ENCODE results near the gene VDAC1.

The VDAC1 gene

DNA sequence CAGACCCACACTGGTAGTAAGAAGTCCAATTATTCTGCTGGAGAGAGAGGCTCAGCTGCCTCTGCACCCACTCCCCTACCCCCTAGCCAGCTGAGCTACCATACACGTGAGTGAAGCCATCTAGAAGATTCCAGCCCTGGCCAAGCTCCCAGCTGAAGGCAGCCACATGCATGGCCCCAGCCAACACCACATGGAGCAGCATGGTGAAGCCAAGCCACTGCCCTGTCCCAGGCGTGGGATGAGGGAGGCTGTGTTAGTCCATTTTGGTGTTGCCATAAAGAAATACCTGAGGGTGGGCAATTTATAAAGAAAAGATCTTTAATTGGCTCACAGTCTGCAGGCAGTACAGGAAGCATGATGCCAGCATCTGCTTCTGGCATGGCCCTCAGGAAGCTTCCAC is 20.0 kb upstream of the VDAC1 start:
- DNase-seq (ENCODE audit: low read depth): no peak

DNA sequence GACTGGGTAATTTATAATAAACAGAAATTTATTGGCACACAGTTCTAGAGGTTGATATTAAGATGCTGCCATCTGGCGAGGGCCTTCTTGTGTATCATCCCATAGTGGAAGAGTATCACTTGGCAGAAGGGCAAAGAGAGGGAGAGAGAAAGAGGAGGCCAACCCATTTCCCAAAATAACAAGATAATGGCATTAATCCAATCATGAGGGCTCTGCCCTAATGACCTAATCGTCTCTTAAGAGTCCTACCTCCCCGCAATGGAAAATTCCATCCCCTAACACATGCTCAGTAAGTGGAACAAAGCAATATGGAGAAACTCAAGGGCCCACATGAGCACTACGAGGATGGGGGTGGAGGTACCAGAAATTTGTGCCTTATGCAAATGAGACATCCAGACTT is 17.6 kb upstream of the VDAC1 start:
- no peak for DNase-seq (ENCODE audit: low read depth)

DNA sequence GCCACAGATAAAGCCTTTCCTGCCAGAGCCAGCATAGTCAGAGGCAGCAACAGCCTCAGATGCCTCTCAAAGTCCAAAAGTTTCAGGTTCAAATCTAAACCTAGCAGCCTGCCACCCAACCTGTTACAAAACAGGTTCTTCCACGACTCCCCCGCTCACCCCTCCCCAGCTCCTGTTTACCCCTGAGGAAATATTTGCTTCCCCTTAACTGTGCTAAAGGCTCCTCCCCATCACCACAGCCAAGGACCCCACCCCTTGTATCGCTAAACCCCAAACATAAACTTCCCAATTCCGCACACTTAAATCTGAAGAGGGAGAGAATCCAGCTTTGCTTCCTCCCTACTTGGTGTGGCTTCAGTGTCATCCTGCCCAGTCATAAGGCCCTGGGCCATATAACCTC is 15.4 kb upstream of the VDAC1 start:
- no peak for DNase-seq (ENCODE audit: low read depth)

DNA sequence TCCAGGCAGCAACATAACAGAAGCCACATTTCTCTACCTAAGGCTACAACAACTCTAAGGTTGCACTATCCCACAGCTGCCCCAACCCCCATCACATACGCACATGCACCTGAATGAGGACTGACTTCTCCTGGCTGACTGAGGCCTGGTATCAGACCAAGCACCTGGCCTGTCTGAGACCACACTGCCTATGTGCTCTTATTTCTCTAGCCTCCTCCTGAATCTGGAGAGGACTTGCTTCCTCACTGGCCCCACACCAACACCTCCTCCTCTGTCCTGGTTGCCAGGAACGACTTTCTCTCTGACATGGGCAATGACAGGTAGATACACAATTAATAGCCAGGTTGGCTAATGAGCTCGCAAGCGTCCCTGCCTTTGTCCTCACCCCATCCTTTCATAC is 14.9 kb upstream of the VDAC1 start:
- DNase-seq (ENCODE audit: low read depth): no peak

DNA sequence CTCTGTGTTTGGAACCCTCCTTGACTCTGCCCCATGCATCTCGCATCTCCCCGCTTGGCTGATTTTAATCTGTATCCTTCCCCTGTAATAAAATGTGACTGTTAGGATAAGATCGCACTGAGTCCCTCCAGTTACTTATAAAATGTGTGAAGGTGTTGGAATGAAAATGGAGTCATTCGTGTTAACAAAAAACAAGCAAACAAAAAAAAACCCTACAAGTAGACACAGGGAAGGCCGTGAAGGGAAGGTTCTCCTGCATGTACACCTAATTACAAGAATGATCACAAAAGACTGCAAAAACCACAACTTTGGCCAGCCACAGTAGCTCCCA is 14.2 kb upstream of the VDAC1 start:
- no peak for DNase-seq (ENCODE audit: low read depth)

DNA sequence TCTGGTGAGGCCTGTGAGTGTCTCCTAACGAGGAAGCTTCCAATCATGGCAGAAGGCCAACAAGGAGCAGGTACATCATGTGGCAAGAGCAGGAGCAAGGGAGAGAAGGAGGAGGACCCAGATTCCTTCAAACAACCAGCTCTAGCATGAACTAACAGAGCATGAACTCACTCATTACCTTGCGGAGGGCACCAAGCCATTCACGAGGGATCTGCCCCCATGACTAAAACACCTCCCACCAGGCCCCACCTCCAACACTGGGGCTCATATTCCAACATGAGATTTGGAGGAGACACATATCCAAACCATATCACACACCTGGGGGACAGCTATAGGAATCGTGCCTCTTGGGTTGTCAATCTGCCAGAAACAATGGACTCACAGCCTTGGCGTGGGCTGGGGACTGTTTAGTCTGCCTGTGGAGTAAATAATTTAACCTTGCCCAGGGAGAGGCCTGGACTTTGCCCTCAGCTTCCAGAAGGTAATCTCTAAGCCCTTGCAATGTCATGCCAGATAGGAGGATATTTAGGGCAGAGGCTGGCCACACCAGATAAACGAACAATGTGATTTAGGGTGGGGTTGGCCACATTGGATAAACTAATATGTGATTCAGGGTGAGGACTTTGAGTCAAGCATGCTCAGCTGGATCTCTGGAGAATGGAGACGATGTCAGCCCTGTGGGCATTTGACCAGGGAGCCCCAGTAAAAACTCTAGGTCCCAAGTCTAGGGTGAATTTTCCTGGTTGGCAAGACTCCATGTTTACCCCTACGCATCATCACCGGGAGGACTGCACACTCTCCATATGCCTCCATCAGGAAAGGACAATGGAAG is 13.6 kb upstream of the VDAC1 start:
- DNase-seq (ENCODE audit: low read depth): no peak

DNA sequence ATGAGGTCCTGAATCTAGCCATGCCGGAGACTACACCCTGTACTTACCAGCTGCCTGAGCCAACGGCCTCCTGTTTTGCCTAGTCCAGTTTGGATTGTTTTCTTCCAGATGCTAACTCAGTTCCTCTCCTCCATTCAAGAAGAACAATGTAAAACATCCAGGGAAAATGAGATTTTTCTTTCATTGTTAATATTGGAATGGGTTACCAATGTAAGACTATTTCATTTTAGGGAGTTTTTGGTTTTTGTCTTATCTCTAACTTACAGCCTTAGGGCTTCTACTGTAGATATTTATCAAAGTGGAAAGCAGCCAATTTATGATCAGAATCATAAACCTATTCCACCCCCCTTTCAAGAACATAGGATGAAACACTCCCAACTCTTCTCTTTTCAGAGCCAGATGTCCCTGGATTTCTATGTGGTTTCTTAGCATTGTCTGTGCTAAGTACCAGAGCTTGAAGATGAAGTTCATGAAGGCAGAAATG is 3.5 kb upstream of the VDAC1 start:
- no peak for DNase-seq (ENCODE audit: low read depth)

DNA sequence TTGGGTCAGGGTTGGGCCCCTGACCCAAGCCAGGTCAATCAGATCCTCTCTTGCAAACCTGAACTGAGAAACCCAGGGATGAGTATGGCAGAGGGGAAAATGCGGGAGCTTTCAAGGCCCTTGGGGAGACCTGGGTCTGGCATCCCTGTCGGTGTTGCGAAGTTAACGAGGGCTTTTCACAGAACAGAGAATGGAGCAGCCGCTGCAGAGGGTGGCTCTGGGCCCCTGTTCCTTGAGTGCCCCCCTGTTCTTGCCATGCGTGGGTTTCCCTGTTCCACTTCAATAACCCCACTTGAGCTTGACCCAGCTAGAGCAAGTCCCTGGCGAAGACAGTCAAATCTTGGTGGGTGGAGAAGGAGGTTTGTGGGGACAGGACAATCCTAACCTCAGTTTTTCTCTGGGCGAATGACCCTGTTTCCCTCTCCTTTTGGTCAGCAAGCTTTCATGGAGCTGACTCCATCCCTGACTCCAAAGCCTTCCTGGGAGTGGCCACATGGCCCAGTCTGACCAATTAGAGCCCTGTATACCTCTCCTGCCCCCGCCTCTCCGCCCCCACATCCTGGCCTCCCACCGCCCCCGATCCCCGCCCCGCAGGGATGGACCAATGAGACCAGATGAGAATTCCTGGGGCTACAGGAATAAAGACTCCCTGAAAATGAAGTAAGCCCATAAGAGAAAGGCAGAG is 2.9 kb upstream of the VDAC1 start:
- no peak for DNase-seq (ENCODE audit: low read depth)

DNA sequence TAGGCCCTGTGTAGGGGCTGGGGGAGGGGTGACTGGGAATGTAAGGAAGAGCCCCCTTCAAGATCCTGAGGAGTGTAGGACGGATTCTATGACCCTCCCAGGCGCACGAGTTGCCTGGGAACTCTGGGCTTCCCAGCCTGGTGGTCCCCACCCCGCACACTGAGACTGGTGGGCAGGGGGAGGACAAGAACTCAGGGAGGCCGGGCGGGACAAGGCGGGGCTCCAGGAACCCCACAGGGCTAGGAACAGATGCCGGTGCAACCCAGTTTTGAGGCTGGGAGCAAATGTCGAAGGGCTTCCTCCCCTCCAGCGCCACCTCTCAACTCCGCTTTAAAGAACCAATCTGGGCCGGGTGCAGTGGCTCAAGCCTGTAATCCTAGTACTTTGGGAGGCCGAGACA is 1.3 kb upstream of the VDAC1 start:
- no peak for DNase-seq (ENCODE audit: low read depth)

DNA sequence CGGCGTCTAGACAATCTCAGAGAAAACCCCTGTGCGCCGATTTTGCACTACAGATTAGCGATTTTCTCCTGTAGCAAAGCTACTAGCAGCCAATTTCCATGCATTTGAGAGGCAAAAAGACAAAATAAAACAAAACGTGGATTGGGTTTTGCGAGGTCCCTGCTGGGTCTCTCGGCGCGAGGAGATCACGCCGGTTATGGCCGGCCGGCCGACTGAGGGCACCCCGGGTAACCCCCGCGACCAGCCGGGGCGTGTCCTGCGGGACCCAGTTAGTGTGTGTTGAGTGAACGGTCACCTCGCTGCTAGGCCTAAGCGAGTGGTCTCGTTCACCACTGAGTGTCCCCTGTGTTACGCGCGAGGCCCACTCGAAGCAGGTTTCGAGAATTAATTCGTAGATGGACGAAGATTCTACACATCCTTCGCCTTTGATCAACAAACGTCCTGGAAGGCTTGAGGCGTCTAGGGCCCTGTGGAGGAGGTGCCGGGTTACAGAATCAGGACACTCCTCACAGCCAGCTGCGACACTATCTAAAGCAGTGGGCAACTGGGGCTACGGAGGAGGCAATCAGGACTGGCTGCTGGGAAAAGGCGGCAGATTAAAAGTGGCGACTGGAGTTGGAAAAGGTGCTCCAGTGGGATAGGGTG is 764 bp upstream of the VDAC1 start:
- no peak for DNase-seq (ENCODE audit: low read depth)

DNA sequence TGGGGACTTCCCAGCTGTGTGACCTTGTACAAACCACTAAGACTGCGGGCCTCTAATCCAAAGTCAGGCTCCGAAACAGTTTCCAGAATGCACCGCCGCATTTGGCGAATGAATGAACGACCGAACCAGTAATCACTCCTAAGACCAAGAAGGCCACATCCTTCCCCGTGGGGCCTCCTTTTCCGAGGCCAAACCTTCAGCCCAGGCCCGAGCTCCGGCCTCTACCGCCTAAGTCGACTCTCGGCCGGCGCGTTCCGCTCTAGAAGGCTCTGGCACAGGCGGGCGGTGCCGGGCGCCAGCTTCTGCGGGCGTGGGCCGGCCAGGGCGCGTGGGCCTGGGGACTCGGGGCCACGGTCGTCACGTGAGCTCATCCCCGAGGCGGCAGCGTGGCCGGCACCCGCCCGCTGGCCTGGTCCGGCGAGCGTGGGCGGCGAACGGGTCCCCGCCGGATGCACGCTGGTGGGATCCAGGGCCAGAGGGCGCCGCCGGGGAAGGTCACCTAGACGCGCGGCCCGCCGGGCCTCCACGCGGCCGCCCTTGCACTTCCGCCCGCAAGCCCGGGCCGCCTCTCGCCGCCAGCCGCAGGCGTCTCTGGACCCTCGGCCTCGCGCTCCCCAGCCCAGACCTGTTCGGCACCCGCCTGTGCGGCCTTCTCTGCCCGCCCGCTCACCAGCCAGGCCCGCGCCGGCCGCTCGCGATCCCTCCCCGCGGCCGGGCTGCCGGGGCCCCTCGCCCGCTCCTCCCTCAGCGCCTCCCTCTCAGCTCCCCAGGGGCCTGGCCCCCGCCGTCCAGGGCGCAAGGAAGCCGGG is 754 bp downstream of the VDAC1 start:
- DNase-seq (ENCODE audit: low read depth): no peak

DNA sequence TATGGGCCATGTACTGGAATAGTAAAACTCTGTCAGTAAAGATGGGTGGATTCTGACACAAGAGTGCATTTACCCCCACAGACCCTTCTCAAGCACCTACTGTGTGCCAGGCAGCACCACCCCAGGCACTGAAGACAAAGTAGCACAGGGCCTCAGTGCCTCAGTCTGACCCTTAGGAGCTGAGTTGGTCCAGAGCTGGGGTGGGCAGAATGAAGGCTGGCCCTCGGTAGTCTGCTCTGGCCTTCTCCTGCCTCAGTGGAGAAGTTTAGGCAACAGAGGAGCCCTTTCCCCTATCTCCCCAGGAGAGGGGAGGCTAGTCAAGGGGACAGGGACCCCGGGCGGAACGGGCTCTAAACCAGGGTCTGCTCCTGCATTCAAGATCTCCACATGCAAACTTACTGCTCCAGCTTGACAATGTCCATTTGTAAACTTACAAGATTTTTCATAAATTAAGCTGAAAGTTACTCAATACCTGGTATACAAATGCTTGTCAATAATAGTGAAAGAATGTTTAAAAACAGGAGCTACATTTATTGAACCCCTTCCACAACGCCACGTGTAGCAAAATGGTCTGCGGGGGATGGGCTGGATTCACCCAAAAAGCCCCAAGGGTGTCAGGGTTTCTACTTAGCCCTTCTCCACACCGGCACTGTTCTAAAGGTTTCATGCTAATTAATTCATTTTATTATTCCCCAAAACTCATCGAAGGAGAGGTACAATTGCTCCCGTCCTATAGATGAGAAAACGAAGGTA is 1.5 kb downstream of the VDAC1 start:
- DNase-seq (ENCODE audit: low read depth): no peak

DNA sequence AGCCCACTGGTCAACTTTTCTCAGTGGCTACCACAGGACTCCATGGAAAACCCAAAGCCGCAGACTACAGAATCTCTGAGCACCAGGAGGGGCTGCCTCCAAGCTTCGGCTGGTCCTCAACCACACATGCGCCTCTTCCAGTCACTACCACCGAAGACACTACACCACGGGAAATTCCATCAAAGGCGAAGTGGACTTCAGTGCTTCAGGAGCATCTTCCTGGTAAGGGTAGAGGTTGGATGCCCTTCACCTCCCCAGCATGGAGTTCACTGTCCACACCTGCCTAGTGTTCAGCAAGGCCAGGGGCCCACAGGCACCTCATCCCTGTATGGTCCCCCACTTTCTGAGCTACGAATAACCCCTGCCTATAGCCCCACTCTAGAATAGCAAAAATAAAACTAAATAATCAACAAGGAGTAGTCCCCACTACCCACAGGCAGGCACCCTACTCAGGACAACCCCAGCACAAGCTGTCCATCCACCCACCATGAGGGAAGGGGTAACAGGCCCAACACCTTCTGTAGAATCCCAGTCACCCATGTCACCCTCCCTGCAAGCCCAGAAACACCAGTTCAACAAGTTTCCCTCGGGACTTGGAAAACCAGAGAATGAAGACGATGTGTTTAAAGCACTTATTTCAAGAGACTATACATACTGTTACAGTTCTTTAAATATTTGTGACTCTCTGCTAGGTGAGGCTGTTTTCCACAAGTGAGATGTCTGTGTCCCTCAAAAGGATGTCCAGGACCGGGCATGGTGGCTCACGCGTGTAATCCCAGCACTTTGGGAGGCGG is 2.6 kb downstream of the VDAC1 start:
- no peak for DNase-seq (ENCODE audit: low read depth)

DNA sequence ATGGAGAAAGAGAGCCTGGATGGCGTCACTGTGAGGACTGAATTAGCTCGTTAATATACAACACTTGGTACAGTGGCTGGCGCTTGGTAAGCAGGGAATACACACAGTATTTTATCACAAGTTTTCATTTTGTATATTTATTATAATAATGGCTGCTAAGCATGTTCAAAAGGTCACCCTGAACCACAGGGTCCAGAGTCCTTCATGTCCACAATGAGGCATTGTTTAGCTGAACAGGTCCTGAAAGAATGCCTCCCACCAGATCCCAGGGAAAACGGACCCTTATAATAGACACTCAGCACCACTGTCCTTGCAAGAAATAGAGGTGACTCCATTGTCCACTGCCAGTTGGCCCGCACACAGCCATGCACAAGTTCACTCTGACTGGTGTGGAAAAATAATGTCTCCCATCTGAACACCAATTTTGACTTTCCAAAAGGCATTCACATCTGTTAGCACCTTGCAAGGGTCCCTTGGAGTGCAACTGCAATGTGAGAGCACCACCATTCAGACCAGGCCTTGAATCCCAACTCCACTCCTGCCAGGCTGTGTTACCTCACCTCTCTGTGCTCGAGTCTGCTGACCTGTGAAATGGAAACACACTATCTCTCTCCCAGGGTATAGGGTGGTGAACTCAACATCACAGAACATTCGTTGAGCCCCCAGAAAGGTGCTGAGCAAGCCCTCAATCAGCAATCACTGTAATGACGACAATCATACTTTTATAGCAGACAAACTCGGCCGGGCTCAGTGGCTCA is 3.9 kb downstream of the VDAC1 start:
- DNase-seq (ENCODE audit: low read depth): no peak

DNA sequence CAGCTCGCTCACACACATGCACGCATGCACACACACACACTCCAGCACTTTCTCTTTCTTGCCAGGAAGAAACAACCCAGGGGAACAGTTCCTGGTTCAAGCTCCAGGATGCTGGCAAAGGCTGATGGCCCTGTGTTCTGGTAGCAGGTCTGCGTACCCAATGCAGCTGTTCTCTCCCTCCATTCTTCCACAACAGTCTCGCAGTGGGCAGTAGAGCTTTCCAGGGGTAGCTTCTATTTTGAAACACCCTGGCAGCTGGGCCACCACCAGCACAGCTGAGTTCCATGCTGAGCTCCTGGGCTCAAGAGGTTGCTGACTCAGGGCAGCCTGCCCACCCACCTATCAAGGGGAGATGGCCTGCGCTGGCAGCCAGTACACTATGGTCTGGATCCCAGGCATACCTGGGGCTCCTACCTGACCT is 4.7 kb downstream of the VDAC1 start:
- no peak for DNase-seq (ENCODE audit: low read depth)

DNA sequence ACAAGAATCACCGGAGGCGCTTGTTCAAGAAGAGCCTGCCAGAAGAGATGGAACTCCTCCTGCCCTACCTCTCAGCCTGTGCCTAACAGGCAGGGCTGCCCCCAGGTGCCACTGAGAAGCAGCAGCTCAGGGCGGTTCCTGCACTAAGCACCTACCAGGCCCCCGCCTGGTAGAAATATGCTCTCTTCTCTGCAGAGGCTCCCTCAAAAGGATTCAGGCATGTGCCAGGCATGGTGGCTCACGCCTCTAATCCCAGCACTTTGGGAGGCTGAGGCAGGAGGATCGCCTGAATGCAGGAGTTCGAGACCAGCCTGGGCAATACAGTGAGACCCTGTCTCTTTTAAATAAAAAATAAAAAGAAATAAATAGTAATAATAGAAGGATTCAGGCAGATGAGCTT is 6.0 kb downstream of the VDAC1 start:
- no peak for DNase-seq (ENCODE audit: low read depth)

DNA sequence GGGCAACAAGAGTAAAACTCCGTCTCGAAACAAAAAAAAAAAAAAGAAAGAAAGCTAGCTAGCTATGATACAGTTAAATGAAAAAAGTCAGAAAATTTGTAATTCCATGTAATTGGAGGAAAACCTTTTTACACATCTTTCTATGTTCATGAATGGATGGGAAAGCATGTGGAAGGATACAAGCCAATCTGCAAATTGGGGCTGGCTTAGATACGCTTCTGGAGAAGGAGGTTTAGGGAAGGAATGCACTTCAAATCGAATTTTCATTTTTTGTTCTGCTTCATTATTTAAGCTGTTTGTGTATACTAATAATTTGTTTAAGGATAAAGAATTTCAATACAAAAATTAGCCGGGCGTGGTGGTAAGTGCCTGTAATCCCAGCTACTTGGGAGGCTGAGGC is 6.7 kb downstream of the VDAC1 start:
- no peak for DNase-seq (ENCODE audit: low read depth)

DNA sequence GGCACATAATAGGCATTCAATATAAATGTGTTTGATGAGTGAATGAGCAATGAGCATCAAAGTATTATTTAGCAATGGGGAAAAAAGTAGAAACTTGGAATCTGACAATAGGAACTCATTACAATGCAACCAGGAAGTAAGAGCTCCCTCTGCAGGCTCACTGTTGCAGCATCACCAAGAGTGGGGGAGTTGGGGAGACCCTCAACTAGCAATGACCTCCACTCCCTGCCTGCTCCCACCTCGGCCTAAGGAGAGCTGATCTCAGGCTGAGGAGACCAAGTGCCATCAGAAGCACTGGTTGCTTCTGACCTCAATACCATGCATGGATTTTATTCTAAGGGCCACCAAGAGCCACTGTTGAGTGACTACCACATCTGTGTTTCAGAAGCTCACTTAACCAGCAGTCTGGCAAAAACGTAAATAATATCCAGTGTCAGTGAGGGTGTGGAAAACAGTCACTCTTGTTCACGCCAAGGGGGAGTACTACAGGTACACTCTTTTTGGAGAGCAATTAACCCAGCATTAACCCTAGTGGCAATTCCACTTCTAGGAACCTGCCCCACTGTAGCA is 8.0 kb downstream of the VDAC1 start:
- no peak for DNase-seq (ENCODE audit: low read depth)

DNA sequence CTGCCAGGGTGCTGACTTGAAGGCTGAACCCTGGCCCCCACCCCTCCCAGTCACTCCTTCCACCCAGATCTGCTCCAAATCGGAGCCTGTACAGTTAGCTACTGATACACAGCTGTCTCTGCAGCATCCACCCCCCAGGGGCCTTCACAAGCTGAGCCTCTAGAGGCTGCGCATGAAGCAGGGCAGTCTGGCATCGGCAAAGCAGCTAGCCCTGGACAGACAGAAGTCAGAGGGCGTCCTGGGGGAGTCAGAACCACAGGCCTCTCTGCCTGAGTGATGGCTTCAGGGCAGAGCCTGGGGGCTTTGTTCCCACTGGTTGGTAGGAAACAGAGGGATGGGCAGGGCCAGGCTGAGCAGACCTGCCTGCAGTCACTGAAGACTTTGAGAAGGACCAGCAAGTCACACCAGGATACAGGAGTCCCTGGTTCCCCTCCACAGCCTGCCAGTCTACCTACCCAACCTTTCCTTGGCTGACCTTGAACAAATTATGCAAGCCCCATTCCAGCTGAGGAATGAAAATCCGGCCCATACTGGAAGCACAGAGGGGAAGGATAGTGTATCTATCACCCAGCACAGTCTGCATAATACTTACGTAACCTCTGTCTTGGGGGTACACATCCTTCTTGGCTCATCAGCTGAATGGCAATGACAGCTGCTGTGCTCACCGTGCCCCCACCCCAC is 8.8 kb downstream of the VDAC1 start:
- no peak for DNase-seq (ENCODE audit: low read depth)

Data from T follicular helper cell (primary cell).